Central memory CD4-positive, alpha-beta T cell (primary cell): ENCODE data around the gene ASAP2.
"Not testable (repeated sequence)": the region's sequence is repeated elsewhere in the genome, so short reads cannot be mapped to it uniquely, and the experiment has no call there.

Experiments used
- DNase-seq: peaks from one replicate; pipeline ENCODE4 v3.0.0; 2022

The ASAP2 gene

GRCh38 chr2:9256147-9256546, 49.5 kb downstream of the ASAP2 start:
- DNase-seq: no peak

- DNase-seq: no peak
Observed at GRCh38 chr2:9256570-9257043, 50.0 kb downstream of the ASAP2 start.

GRCh38 chr2:9258501-9258900, 51.9 kb downstream of the ASAP2 start:
- DNase-seq: no peak

GRCh38 chr2:9258953-9259399, 52.4 kb downstream of the ASAP2 start:
- no peak for DNase-seq

- DNase-seq: no peak
Observed at GRCh38 chr2:9260464-9260918, 53.9 kb downstream of the ASAP2 start.

GRCh38 chr2:9261231-9261883, 54.7 kb downstream of the ASAP2 start:
- no peak for DNase-seq

GRCh38 chr2:9262671-9263171, 56.1 kb downstream of the ASAP2 start:
- DNase-seq: no peak

- no peak for DNase-seq
Observed at GRCh38 chr2:9263428-9263827, 56.8 kb downstream of the ASAP2 start.

GRCh38 chr2:9264301-9264700, 57.7 kb downstream of the ASAP2 start:
- DNase-seq: no peak

- DNase-seq: no peak
Observed at GRCh38 chr2:9266711-9267110, 60.1 kb downstream of the ASAP2 start.

GRCh38 chr2:9267286-9267685, 60.7 kb downstream of the ASAP2 start:
- DNase-seq: not testable (repeated sequence)

- DNase-seq: no peak
Observed at GRCh38 chr2:9268301-9269080, 61.9 kb downstream of the ASAP2 start.

GRCh38 chr2:9269295-9269694, 62.7 kb downstream of the ASAP2 start:
- DNase-seq: no peak

GRCh38 chr2:9269695-9270360, 63.2 kb downstream of the ASAP2 start:
- DNase-seq: no peak

- DNase-seq: no peak
Observed at GRCh38 chr2:9271091-9271490, 64.5 kb downstream of the ASAP2 start.

- DNase-seq: no peak
Observed at GRCh38 chr2:9271691-9272090, 65.1 kb downstream of the ASAP2 start.

- no peak for DNase-seq
Observed at GRCh38 chr2:9273486-9274130, 67.0 kb downstream of the ASAP2 start.

- no peak for DNase-seq
Observed at GRCh38 chr2:9274701-9275343, 68.2 kb downstream of the ASAP2 start.

- no peak for DNase-seq
Observed at GRCh38 chr2:9275399-9275798, 68.8 kb downstream of the ASAP2 start.

GRCh38 chr2:9276074-9276473, 69.5 kb downstream of the ASAP2 start:
- no peak for DNase-seq

- no peak for DNase-seq
Observed at GRCh38 chr2:9276901-9277451, 70.4 kb downstream of the ASAP2 start.

GRCh38 chr2:9278439-9278838, 71.8 kb downstream of the ASAP2 start:
- DNase-seq: no peak
